Activated CD4-positive, alpha-beta T cell treated with anti-CD3 and anti-CD28 coated beads for 48 hours (primary cell): Measurements from ENCODE around the gene PRR19.
"Not testable (repeated sequence)": the region's sequence is repeated elsewhere in the genome, so short reads cannot be mapped to it uniquely, and the experiment has no call there.

Experiments used
- DNase-seq: peaks from one replicate; pipeline ENCODE4 v3.0.0-alpha.2; 2020

The PRR19 gene

GRCh38 chr19:42328854-42329253 lies 26.9 kb downstream of the PRR19 start:
- DNase-seq: no peak

GRCh38 chr19:42330241-42330711 lies 28.3 kb downstream of the PRR19 start:
- DNase-seq: no peak

- not testable (repeated sequence) for DNase-seq
These were observed 29.4 kb downstream of the PRR19 start for GRCh38 chr19:42331333-42331732.

- no peak for DNase-seq
These were observed 30.1 kb downstream of the PRR19 start for GRCh38 chr19:42332059-42332458.

GRCh38 chr19:42333018-42333417 lies 31.1 kb downstream of the PRR19 start:
- no peak for DNase-seq

- DNase-seq: no peak
These were observed 32.2 kb downstream of the PRR19 start for GRCh38 chr19:42333975-42334696.

- no peak for DNase-seq
These were observed 32.9 kb downstream of the PRR19 start for GRCh38 chr19:42334697-42335373.

- DNase-seq: no peak
These were observed 33.5 kb downstream of the PRR19 start for GRCh38 chr19:42335374-42335936.

- DNase-seq: no peak
These were observed 34.0 kb downstream of the PRR19 start for GRCh38 chr19:42335971-42336370.

- not testable (repeated sequence) for DNase-seq
These were observed 37.4 kb downstream of the PRR19 start for GRCh38 chr19:42339126-42339860.

- not testable (repeated sequence) for DNase-seq
These were observed 38.0 kb downstream of the PRR19 start for GRCh38 chr19:42339922-42340321.

- peak; percentile 15 for DNase-seq
These were observed 41.6 kb downstream of the PRR19 start for GRCh38 chr19:42343344-42344110.

- DNase-seq: no peak
These were observed 42.5 kb downstream of the PRR19 start for GRCh38 chr19:42344336-42344893.

- DNase-seq: no peak
These were observed 43.4 kb downstream of the PRR19 start for GRCh38 chr19:42345191-42345812.

- no peak for DNase-seq
These were observed 46.3 kb downstream of the PRR19 start for GRCh38 chr19:42348211-42348610.

GRCh38 chr19:42349378-42350107 lies 47.6 kb downstream of the PRR19 start:
- no peak for DNase-seq

GRCh38 chr19:42350417-42350816 lies 48.5 kb downstream of the PRR19 start:
- no peak for DNase-seq

- DNase-seq: no peak
These were observed 49.3 kb downstream of the PRR19 start for GRCh38 chr19:42351079-42351735.

GRCh38 chr19:42352301-42353259 lies 50.6 kb downstream of the PRR19 start:
- peak; percentile 20 for DNase-seq
